Measurements from ENCODE around the gene PLCD1.
"Not testable (repeated sequence)": the region's sequence is repeated elsewhere in the genome, so short reads cannot be mapped to it uniquely, and the experiment has no call there.

Gene PLCD1

DNA sequence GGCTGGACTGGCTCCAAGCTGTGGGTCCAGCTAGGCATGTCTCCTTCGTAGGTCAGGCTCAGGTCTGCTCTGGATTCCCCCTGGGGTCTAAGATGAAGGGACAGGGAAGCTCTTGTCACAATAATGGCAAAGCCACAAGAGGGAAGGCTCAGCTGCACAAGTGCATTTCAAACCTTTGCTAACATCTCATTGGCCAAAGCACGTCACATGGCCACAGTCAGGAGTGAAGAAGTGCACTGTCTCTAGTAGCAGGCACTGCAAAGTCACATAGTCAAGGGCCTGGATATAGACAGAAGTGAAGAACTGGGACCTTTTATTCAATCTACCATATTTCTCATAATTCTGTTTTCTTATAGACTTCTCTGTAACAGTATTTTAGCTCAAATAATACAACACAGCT, 29.7 kb upstream of the PLCD1 start:
- DNase-seq (ENCODE audit: low read depth): no peak
- TF ChIP-seq, protein P1, sequence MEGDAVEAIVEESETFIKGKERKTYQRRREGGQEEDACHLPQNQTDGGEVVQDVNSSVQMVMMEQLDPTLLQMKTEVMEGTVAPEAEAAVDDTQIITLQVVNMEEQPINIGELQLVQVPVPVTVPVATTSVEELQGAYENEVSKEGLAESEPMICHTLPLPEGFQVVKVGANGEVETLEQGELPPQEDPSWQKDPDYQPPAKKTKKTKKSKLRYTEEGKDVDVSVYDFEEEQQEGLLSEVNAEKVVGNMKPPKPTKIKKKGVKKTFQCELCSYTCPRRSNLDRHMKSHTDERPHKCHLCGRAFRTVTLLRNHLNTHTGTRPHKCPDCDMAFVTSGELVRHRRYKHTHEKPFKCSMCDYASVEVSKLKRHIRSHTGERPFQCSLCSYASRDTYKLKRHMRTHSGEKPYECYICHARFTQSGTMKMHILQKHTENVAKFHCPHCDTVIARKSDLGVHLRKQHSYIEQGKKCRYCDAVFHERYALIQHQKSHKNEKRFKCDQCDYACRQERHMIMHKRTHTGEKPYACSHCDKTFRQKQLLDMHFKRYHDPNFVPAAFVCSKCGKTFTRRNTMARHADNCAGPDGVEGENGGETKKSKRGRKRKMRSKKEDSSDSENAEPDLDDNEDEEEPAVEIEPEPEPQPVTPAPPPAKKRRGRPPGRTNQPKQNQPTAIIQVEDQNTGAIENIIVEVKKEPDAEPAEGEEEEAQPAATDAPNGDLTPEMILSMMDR (IDR thresholded peaks at IDR 0.05; ENCODE audit: control insufficient read depth, insufficient read depth, low read depth, low read length, missing control alignments): no peak
- no peak overlapping the region for H3K4me3 ChIP-seq (ENCODE audit: control insufficient read depth, low read depth, low read length)

DNA sequence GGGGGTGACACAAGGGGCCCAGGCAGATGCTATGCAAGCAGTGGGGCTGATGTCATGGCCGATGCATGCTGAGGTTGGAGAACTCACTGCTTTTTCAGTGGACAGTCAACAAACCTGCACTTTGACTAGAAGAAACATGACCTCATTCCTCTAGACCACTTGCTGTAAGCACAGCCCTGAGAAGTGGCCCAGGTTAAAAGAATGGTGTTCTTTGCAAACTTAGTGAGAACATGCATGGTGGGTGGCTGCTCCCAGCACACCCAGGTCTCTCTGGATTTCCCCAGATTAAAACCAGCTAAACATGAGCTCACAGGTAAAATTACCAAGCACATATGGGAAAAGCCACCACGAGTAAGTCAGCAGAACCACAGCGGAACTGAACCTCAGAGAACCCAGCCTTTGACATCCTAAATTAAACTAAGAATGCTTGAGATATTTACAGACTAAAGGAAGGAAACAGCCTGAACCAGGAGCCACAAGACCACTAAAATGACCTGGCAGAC, 25.1 kb upstream of the PLCD1 start:
- DNase-seq (ENCODE audit: low read depth): no peak
- no peak overlapping the region for H3K4me3 ChIP-seq (ENCODE audit: control insufficient read depth, low read depth, low read length)
- TF ChIP-seq, protein P1 (IDR thresholded peaks at IDR 0.05; ENCODE audit: control insufficient read depth, insufficient read depth, low read depth, low read length, missing control alignments): no peak

DNA sequence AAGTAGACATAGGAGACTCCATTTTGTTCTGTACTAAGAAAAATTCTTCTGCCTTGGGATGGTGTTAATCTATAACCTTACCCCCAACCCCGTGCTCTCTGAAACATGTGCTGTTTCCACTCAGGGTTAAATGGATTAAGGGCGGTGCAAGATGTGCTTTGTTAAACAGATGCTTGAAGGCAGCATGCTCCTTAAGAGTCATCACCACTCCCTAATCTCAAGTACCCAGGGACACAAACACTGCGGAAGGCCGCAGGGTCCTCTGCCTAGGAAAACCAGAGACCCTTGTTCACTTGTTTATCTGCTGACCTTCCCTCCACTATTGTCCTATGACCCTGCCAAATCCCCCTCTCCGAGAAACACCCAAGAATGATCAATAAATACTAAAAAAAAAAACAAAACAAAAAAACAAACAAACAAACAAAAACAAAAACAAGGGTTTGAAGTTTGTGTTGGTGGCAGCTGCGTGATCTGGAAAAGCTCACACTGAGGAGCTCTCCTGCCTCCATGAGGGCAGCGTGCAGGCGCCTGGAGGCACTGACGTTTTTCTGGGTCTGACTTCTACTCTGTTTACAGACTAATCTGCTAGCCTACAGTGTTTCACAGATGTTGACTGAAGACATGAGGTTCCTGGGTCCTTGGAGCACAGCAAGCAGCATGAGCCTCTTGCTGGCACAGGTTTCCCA, 24.5 kb upstream of the PLCD1 start:
- not testable (repeated sequence) for DNase-seq (ENCODE audit: low read depth); H3K4me3 ChIP-seq (ENCODE audit: control insufficient read depth, low read depth, low read length)

DNA sequence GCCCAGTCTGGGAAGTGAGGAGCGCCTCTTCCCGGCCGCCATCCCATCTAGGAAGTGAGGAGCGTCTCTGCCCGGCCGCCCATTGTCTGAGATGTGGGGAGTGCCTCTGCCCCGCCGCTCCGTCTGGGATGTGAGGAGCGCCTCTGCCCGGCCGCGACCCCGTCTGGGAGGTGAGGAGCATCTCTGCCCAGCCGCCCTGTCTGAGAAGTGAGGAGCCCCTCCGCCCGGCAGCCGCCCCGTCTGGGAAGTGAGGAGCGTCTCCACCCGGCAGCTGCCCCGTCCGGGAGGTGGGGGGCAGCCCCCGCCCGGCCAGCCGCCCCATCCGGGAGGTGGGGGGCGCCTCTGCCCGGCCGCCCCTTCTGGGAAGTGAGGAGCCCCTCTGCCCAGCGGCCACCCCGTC, 23.8 kb upstream of the PLCD1 start:
- DNase-seq (ENCODE audit: low read depth); H3K4me3 ChIP-seq (ENCODE audit: control insufficient read depth, low read depth, low read length): not testable (repeated sequence)

DNA sequence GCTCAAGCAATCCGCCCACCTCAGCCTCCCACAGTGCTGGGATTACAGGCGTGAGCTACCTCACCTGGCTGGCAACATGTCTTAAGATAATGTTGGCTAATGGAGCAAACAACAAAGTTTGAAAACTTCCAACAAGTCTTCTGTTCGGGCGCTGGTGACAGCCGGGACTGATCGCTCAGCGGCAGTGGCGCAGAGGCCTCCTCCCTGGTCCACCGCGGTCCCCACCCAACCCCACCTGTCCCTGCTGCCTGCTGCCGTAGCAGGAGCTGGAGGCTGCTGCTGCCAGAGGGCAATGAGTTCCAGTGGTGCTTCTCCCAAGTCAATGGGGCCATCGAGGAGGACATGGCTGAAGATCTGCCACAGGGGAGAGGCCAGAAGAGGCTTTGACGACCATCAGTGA, 21.7 kb upstream of the PLCD1 start:
- TF ChIP-seq, protein P1 (IDR thresholded peaks at IDR 0.05; ENCODE audit: control insufficient read depth, insufficient read depth, low read depth, low read length, missing control alignments): no peak
- H3K4me3 ChIP-seq (ENCODE audit: control insufficient read depth, low read depth, low read length): no peak overlapping the region
- DNase-seq (ENCODE audit: low read depth): no peak

DNA sequence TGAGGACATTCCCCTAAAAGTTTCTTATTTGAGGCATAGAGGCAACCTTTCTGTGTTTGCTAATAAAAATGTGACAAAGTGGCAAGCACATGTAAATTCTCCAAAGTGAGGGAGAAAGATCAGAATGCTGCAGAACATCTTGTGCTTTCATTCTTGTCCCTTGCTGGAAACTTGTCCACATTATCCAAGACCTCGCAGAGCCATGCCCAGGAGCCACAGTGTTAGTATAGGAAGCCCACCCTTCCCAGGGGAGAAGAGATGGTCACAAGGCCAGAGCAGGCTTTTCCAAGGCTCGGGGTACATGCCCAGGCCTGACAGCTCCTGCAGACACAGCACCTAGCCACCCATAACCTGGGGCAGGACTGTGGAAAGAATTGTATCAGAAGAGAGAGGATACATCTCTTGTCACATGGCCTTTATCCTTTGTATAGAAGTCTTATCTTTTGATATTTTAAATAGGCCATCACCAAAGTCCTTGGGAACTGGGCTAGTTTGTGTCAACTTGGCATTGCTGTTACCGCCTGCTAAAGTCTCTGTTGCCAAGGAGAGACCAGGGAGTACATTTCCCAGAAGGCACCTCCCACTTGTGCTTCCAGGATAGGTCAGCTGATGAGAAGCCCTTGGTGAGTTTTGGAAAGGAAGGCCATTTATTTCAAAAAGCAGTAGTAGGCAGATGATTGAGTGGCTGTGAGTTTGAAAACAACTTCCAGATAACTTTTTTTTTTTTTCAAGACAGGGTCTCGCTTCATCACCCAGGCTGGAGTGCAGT, 20.1 kb upstream of the PLCD1 start:
- no peak for DNase-seq (ENCODE audit: low read depth)
- H3K4me3 ChIP-seq (ENCODE audit: control insufficient read depth, low read depth, low read length): no peak overlapping the region
- TF ChIP-seq, protein P1 (IDR thresholded peaks at IDR 0.05; ENCODE audit: control insufficient read depth, insufficient read depth, low read depth, low read length, missing control alignments): no peak

DNA sequence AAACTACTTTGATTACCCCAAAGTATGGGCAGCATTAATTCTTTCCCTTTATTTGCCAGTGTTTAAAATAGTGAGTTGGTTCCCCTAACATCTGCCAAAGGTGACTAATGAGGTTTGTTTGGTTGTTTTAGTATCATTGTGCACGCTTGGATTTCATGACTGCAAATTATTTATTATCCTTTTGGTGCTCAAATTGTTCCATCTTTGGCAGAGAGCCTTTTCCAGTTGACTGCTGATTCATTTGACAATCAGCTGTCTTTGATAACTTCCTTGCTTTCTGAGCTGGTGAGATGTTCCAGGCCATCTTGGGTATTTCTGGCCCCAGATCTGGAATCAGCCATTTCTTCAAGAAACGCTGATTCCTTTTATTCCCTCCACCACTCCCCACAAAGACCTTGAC, 18.5 kb upstream of the PLCD1 start:
- TF ChIP-seq, protein P1 (IDR thresholded peaks at IDR 0.05; ENCODE audit: control insufficient read depth, insufficient read depth, low read depth, low read length, missing control alignments): no peak
- no peak overlapping the region for H3K4me3 ChIP-seq (ENCODE audit: control insufficient read depth, low read depth, low read length)
- DNase-seq (ENCODE audit: low read depth): no peak
